ENCODE results near the gene IGSF22. TPM values are rescaled to one million over a fixed set of nuclear protein-coding genes. Genes with fewer than 3 reads are reported as not detected.

The IGSF22 gene
- total RNA-seq, 5 donors from 2014 or later (not counting 1 experiment from before 2014, with no cell fraction given) = 2.1 to 3.7 (median 2.8) TPM

DNA sequence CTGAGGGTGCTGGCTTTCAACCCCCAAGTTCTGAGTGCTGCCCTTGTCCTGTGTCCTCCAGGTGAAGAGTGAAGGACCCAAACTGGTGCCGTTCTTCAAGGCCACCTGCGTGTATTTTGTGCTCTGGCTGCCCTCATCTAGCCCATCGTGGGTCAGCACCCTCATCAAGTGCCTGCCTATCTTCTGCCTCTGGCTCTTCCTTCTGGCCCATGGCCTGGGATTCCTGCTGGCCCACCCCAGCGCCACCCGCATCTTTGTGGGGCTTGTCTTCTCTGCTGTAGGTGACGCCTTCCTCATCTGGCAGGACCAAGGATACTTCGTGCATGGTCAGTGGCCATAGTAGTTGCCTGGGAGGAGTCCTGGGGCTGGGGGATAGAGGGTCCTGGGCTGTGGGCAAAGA is 25.1 kb downstream of the IGSF22 start:
- Histone ChIP-seq H3K4me3 (ENCODE audit: control insufficient read depth in 1 of 2, extremely low read depth in 1 of 2, low read length in 1 of 2) (no peak overlapping the region), H3K36me3 (ENCODE audit: control insufficient read depth in 2 of 2, extremely low read depth in 1 of 2, insufficient read depth in 1 of 2, low read length in 1 of 2) (no peaks in the 10 kb centered on the region), H3K4me1 (ENCODE audit: control insufficient read depth in 1 of 2, extremely low read depth in 1 of 2, insufficient read depth in 2 of 2, low read length in 2 of 2) (peaks cover 2 to 23% of the 10 kb centered on the region in 2 experiments), H3K27ac (ENCODE audit: low read length) (no peak overlapping the region), H3K27me3 (replicated peaks in 1 of 2; ENCODE audit: control insufficient read depth in 2 of 2, extremely low read depth in 1 of 2, insufficient read depth in 2 of 2, low read length in 1 of 2) (peaks cover 0 to 20% of the 10 kb centered on the region in 2 experiments), H3K9me3 (no peaks in the 10 kb centered on the region)
- no peaks in the 10 kb centered on the region for H3K36me3 Mint-ChIP-seq
- peaks cover 28 to 44% (median 35%) of the 10 kb centered on the region in 3 donors for H3K4me1 Mint-ChIP-seq
- no peak for DNase-seq
- H3K9me3 Mint-ChIP-seq = no peaks in the 10 kb centered on the region
- POLR2A ChIA-PET = no interaction called here
- WGBS (ENCODE audit: insufficient coverage) = 84% methylated on average over 7 of the region's 7 CpGs
- peak overlapping the region in 2 of 3 donors; percentile 25 to 36 for H3K4me3 Mint-ChIP-seq
- H3K27ac Mint-ChIP-seq = no peak overlapping the region
- CTCF ChIA-PET = no interaction called here
- ATAC-seq (replicated peaks in 1 of 4) = no peak
- H3K27me3 Mint-ChIP-seq = peaks cover 0 to 4% of the 10 kb centered on the region in 2 donors

- ChIA-PET POLR2A (no interaction called here), CTCF (no interaction called here)
- peaks cover 2 to 18% of the 10 kb centered on the region in 2 experiments for H3K4me1 ChIP-seq (ENCODE audit: control insufficient read depth in 1 of 2, extremely low read depth in 1 of 2, insufficient read depth in 2 of 2, low read length in 2 of 2)
- no CpG with 5 or more reads among the region's 1 CpG for WGBS (ENCODE audit: insufficient coverage)
- H3K36me3 Mint-ChIP-seq = no peaks in the 10 kb centered on the region
- H3K4me3 Mint-ChIP-seq = peak overlapping the region; percentile 61 to 81 (median 77)
- H3K27ac Mint-ChIP-seq = no peak overlapping the region
- no peak overlapping the region for H3K4me3 ChIP-seq (ENCODE audit: control insufficient read depth in 1 of 2, extremely low read depth in 1 of 2, low read length in 1 of 2)
- H3K36me3 ChIP-seq (ENCODE audit: control insufficient read depth in 2 of 2, extremely low read depth in 1 of 2, insufficient read depth in 1 of 2, low read length in 1 of 2) = no peaks in the 10 kb centered on the region
- no peak for DNase-seq
- ATAC-seq (replicated peaks in 1 of 4) = no peak
- H3K9me3 Mint-ChIP-seq = no peaks in the 10 kb centered on the region
- peaks cover 0 to 4% of the 10 kb centered on the region in 2 donors for H3K27me3 Mint-ChIP-seq
- H3K4me1 Mint-ChIP-seq = peaks cover 23 to 39% (median 30%) of the 10 kb centered on the region in 3 donors
- no peak overlapping the region for H3K27ac ChIP-seq (ENCODE audit: low read length)
- peaks cover 0 to 17% of the 10 kb centered on the region in 2 experiments for H3K27me3 ChIP-seq (replicated peaks in 1 of 2; ENCODE audit: control insufficient read depth in 2 of 2, extremely low read depth in 1 of 2, insufficient read depth in 2 of 2, low read length in 1 of 2)
- no peaks in the 10 kb centered on the region for H3K9me3 ChIP-seq
These were observed 25.6 kb downstream of the IGSF22 start for GRCh38 chr11:18700375-18700774.

GRCh38 chr11:18699848-18700261 is 26.1 kb downstream of the IGSF22 start:
- H3K4me1 ChIP-seq (ENCODE audit: control insufficient read depth in 1 of 2, extremely low read depth in 1 of 2, insufficient read depth in 2 of 2, low read length in 2 of 2) = peaks cover 2 to 15% of the 10 kb centered on the region in 2 experiments
- H3K27me3 ChIP-seq (replicated peaks in 1 of 2; ENCODE audit: control insufficient read depth in 2 of 2, extremely low read depth in 1 of 2, insufficient read depth in 2 of 2, low read length in 1 of 2) = peaks cover 0 to 17% of the 10 kb centered on the region in 2 experiments
- POLR2A ChIA-PET = interaction anchor here in 1 of 2 donors (1.4 kb wide), 1 partner anchor 68 kb away, joined by 4 read pairs; no protein-coding TSS in a partner anchor
- no peaks in the 10 kb centered on the region for H3K36me3 ChIP-seq (ENCODE audit: control insufficient read depth in 2 of 2, extremely low read depth in 1 of 2, insufficient read depth in 1 of 2, low read length in 1 of 2)
- H3K4me3 ChIP-seq (ENCODE audit: control insufficient read depth in 1 of 2, extremely low read depth in 1 of 2, low read length in 1 of 2) = no peak overlapping the region
- H3K27ac ChIP-seq (ENCODE audit: low read length) = no peak overlapping the region
- Mint-ChIP-seq H3K9me3 (no peaks in the 10 kb centered on the region), H3K4me1 (peaks cover 19 to 34% (median 25%) of the 10 kb centered on the region in 3 donors), H3K4me3 (peak overlapping the region; percentile 61 to 81 (median 77)), H3K27ac (peak overlapping the region; percentile 46 to 55), H3K27me3 (peaks cover 0 to 3% of the 10 kb centered on the region in 2 donors), H3K36me3 (no peaks in the 10 kb centered on the region)
- ATAC-seq (replicated peaks in 1 of 4) (no peak), DNase-seq (no peak)
- WGBS (ENCODE audit: insufficient coverage) = 93% methylated on average over 3 of the region's 3 CpGs
- CTCF ChIA-PET = no interaction called here
- no peaks in the 10 kb centered on the region for H3K9me3 ChIP-seq

- no peak for DNase-seq
These were observed 26.8 kb downstream of the IGSF22 start for GRCh38 chr11:18699269-18699596.

DNA sequence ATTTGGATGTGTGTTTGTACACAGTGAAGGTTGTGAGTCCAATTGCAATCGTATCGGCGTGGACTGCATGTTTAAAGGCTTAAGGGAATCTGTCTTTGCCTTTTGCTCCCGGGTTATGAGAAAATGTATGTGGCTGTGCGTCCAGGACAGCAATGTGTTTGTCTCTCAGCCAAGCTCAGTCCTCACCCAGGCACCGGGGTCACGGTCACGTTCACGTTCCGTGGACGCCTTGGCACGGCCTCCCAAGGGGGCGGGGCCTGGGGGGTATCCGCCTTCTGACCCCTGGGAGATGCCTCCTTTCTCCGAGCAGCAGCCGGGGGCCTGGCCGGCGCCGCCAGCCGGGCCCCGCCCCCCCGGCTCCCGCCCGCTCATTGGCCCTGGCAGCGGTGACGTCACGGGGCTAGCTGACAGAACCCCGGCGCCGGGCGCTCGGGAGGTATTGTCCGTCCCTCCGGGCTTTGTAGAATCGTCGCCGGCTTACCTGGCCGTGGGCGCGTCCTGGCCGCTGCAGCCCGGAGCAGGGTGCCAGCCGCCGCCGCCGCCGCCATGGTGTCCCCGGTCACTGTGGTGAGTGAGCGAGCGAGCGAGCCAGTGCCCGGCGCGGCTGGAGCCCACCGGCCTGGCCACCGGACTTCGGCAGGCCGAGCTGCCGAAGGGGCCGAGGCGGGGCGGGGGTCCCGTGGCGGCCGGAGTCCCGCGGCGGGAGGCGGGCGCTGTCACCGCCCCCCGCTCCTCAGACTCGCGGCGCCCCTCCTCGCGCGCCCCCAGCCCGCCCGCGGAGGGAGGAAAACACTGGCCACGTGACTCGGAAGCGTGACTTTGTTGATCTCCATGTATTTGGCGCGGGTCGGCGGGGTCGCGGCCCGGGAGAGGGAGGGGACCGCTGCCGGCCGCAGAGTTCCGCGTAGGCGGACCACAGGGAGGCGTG is 27.4 kb downstream of the IGSF22 start, which contains the start of gene TMEM86A:
TMEM86A (plus strand) TSS at position 439 of the 928 bp plus-strand sequence; CDS start at position 547, 108 bp downstream.
- ATAC-seq (replicated peaks in 1 of 4) (peak; percentile 93 to 97 (median 94)), DNase-seq (peak; percentile 77 to 93 (median 86))
- no peaks in the 10 kb centered on the region for H3K9me3 Mint-ChIP-seq
- peak within 1 kb of the TSS; percentile 77 to 82 for H3K27ac Mint-ChIP-seq
- Histone ChIP-seq H3K4me1 (ENCODE audit: control insufficient read depth in 1 of 2, extremely low read depth in 1 of 2, insufficient read depth in 2 of 2, low read length in 2 of 2) (peaks cover 2 to 15% of the 10 kb centered on the region in 2 experiments), H3K4me3 (ENCODE audit: control insufficient read depth in 1 of 2, extremely low read depth in 1 of 2, low read length in 1 of 2) (peak within 1 kb of the TSS; percentile 57 to 60), H3K27ac (ENCODE audit: low read length) (peak within 1 kb of the TSS; percentile 57), H3K27me3 (replicated peaks in 1 of 2; ENCODE audit: control insufficient read depth in 2 of 2, extremely low read depth in 1 of 2, insufficient read depth in 2 of 2, low read length in 1 of 2) (peaks cover 0 to 17% of the 10 kb centered on the region in 2 experiments), H3K36me3 (ENCODE audit: control insufficient read depth in 2 of 2, extremely low read depth in 1 of 2, insufficient read depth in 1 of 2, low read length in 1 of 2) (no peaks in the 10 kb centered on the region), H3K9me3 (no peaks in the 10 kb centered on the region)
- peak within 1 kb of the TSS; percentile 61 to 81 (median 77) for H3K4me3 Mint-ChIP-seq
- H3K4me1 Mint-ChIP-seq = peaks cover 17 to 21% (median 20%) of the 10 kb centered on the region in 3 donors
- no peaks in the 10 kb centered on the region for H3K36me3 Mint-ChIP-seq
- CTCF ChIA-PET = interaction anchor here in 1 of 2 donors (0.6 to 1.0 kb wide), 4 partner anchors 22 to 65 kb away, joined by 3 to 4 read pairs (median 4); no protein-coding TSS in a partner anchor
- POLR2A ChIA-PET = interaction anchor here (0.5 to 1.5 kb wide), 5 partner anchors 11 to 89 kb away, joined by 3 to 6 read pairs (median 3); no protein-coding TSS in a partner anchor
- WGBS (ENCODE audit: insufficient coverage) = 2% methylated on average over 84 of the region's 98 CpGs
- H3K27me3 Mint-ChIP-seq = peaks cover 0 to 3% of the 10 kb centered on the region in 2 donors

More at GRCh38 chr11:18699269-18699596, 26.8 kb downstream of the IGSF22 start:
- ChIA-PET POLR2A (interaction anchor here in 1 of 2 donors (1.4 to 1.5 kb wide), 2 partner anchors 63 to 68 kb away, joined by 3 to 4 read pairs; no protein-coding TSS in a partner anchor), CTCF (no interaction called here)
- peaks cover 17 to 28% (median 20%) of the 10 kb centered on the region in 3 donors for H3K4me1 Mint-ChIP-seq
- no peak for ATAC-seq (replicated peaks in 1 of 4)
- H3K4me3 Mint-ChIP-seq = peak overlapping the region; percentile 61 to 81 (median 77)
- peaks cover 0 to 3% of the 10 kb centered on the region in 2 donors for H3K27me3 Mint-ChIP-seq
- Histone ChIP-seq H3K27me3 (replicated peaks in 1 of 2; ENCODE audit: control insufficient read depth in 2 of 2, extremely low read depth in 1 of 2, insufficient read depth in 2 of 2, low read length in 1 of 2) (peaks cover 0 to 17% of the 10 kb centered on the region in 2 experiments), H3K27ac (ENCODE audit: low read length) (no peak overlapping the region), H3K9me3 (no peaks in the 10 kb centered on the region), H3K4me3 (ENCODE audit: control insufficient read depth in 1 of 2, extremely low read depth in 1 of 2, low read length in 1 of 2) (peak overlapping the region; percentile 57 to 60), H3K36me3 (ENCODE audit: control insufficient read depth in 2 of 2, extremely low read depth in 1 of 2, insufficient read depth in 1 of 2, low read length in 1 of 2) (no peaks in the 10 kb centered on the region), H3K4me1 (ENCODE audit: control insufficient read depth in 1 of 2, extremely low read depth in 1 of 2, insufficient read depth in 2 of 2, low read length in 2 of 2) (peaks cover 2 to 15% of the 10 kb centered on the region in 2 experiments)
- H3K9me3 Mint-ChIP-seq = no peaks in the 10 kb centered on the region
- no CpG with 5 or more reads among the region's 9 CpGs for WGBS (ENCODE audit: insufficient coverage)
- H3K27ac Mint-ChIP-seq = peak overlapping the region in 1 of 2 donors; percentile 16
- H3K36me3 Mint-ChIP-seq = no peaks in the 10 kb centered on the region

- Histone ChIP-seq H3K9me3 (no peaks in the 10 kb centered on the region), H3K4me1 (ENCODE audit: control insufficient read depth in 1 of 2, extremely low read depth in 1 of 2, insufficient read depth in 2 of 2, low read length in 2 of 2) (peaks cover 2 to 15% of the 10 kb centered on the region in 2 experiments), H3K4me3 (ENCODE audit: control insufficient read depth in 1 of 2, extremely low read depth in 1 of 2, low read length in 1 of 2) (no peak overlapping the region), H3K27me3 (replicated peaks in 1 of 2; ENCODE audit: control insufficient read depth in 2 of 2, extremely low read depth in 1 of 2, insufficient read depth in 2 of 2, low read length in 1 of 2) (peaks cover 0 to 17% of the 10 kb centered on the region in 2 experiments), H3K36me3 (ENCODE audit: control insufficient read depth in 2 of 2, extremely low read depth in 1 of 2, insufficient read depth in 1 of 2, low read length in 1 of 2) (no peaks in the 10 kb centered on the region), H3K27ac (ENCODE audit: low read length) (no peak overlapping the region)
- ATAC-seq (replicated peaks in 1 of 4) = no peak
- Mint-ChIP-seq H3K27ac (peak overlapping the region; percentile 77 to 82), H3K36me3 (no peaks in the 10 kb centered on the region), H3K4me1 (peaks cover 17 to 20% (median 20%) of the 10 kb centered on the region in 3 donors), H3K27me3 (peaks cover 0 to 3% of the 10 kb centered on the region in 2 donors), H3K4me3 (peak overlapping the region in 1 of 3 donors; percentile 61), H3K9me3 (no peaks in the 10 kb centered on the region)
- no peak for DNase-seq
- WGBS (ENCODE audit: insufficient coverage) = 100% methylated on average over 3 of the region's 4 CpGs
- ChIA-PET POLR2A (no interaction called here), CTCF (interaction anchor here (0.5 to 1.0 kb wide), 3 partner anchors 24 to 386 kb away, joined by 3 to 4 read pairs (median 3); no protein-coding TSS in a partner anchor)
These were observed 28.4 kb downstream of the IGSF22 start for GRCh38 chr11:18697576-18697975.
